B cell (primary cell): ENCODE results near the gene SPEM3.

ENCODE experiments used
- EZH2 ChIP-seq: IDR thresholded peaks from 2 replicates; pipeline ENCODE4 v1.6.1; 2012; ENCODE audit warnings: borderline replicate concordance, low read depth, mild to moderate bottlenecking, moderate library complexity, low read length; ENCODE audit not compliant: insufficient read depth, poor library complexity, severe bottlenecking
- TF ChIP-seq, protein P1 (sequence below): fragments of 200-600 bp; IDR thresholded peaks from one replicate; pipeline ENCODE4 v1.8.0; 2022; ENCODE audit warnings: antibody characterized with exemption, mild to moderate bottlenecking

- TF ChIP-seq, protein P1, sequence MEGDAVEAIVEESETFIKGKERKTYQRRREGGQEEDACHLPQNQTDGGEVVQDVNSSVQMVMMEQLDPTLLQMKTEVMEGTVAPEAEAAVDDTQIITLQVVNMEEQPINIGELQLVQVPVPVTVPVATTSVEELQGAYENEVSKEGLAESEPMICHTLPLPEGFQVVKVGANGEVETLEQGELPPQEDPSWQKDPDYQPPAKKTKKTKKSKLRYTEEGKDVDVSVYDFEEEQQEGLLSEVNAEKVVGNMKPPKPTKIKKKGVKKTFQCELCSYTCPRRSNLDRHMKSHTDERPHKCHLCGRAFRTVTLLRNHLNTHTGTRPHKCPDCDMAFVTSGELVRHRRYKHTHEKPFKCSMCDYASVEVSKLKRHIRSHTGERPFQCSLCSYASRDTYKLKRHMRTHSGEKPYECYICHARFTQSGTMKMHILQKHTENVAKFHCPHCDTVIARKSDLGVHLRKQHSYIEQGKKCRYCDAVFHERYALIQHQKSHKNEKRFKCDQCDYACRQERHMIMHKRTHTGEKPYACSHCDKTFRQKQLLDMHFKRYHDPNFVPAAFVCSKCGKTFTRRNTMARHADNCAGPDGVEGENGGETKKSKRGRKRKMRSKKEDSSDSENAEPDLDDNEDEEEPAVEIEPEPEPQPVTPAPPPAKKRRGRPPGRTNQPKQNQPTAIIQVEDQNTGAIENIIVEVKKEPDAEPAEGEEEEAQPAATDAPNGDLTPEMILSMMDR = no peak
- TF ChIP-seq EZH2 = no peak
Observed at GRCh38 chr17:7392696-7393612, 35.7 kb upstream of the SPEM3 start.
